Stimulated activated CD4-positive, alpha-beta T cell treated with anti-CD3 and anti-CD28 coated beads, Interleukin-4, amount 100 ng/mL, for 1 hour (primary cell): ENCODE results near the gene SPTSSA.
"Not testable (repeated sequence)": the region's sequence is repeated elsewhere in the genome, so short reads cannot be mapped to it uniquely, and the experiment has no call there.

ENCODE experiments used
- DNase-seq: peaks from one replicate; pipeline ENCODE4 v3.0.0-alpha.2; 2020

The SPTSSA gene, protein sequence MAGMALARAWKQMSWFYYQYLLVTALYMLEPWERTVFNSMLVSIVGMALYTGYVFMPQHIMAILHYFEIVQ

DNA sequence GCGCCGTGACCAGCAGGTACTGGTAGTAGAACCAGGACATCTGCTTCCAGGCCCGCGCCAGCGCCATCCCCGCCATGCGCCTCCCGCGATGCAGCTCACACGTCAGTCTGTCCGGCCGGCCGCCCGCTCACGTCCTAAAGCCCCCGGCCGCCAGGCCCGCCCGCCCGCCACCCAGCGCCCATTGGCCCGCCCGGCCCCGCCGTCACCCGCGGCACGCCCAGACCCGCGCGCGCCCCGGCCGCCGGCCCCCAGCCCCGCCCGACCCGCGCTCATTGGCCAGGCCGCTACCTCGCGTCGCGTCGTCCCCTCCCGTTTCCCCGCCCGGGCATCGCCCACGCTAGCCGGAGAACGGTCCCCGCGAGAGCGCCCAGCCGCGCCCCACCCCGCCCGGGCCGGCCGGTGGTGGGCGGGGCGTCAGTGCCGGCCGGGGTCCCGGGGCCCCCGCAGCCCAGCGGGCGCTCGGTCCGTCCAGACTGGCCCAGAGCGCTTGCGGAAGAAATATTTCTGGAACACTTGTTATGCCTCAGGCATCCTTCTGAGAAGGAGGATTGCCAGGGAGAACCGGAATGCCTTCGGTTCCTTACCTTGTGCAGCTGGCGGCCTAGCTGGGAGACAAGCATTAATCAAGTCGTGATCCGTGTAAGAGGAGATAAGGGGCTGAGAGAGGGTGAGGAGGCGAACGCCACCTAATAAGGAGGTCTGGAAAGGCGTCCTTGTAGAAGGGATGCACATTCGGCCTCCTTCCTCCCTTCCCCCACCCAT is at the start of gene SPTSSA:
SPTSSA (minus strand) TSS at position 109 of the 762 bp plus-strand sequence; CDS start at position 76, 33 bp downstream.
- DNase-seq, result peak; percentile 90

DNA sequence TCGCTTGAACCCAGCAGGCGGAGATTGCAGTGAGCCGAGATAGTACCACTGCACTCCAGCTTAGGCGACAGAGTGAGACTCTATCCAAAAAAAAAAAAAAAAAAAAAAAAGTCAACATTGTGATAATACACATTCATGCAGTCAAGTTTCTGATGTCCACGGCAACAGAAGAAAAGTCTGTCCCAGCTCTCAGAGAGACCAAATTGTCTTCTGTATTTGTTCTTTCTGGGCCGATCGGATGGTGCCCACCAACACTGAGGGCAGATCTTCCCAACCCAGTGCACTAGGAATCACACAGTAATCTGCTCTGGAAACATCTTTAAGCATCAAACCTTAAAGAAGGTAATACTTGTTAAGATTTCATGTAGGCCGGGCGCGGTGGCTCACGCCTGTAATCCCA is 45.8 kb upstream of the SPTSSA start:
- DNase-seq, result no peak

DNA sequence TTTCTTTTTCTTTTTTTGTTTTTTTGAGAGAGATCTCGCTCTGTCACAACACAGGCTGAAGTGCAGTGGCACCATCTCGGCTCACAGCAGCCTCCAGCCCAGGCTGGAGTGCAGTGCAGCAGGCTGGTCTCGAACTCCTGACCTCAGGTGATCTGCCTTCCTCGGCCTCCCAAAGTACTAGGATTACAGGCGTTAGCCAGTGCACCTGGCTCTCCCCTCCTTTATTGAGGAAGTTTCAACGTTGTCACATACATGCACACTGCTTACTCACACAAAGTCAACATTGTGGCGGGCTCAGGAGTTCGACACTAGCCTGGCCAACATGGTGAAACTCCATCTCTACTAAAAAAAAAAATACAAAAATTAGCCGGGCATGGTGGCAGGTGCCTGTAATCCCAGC is 45.4 kb upstream of the SPTSSA start:
- DNase-seq, result no peak

DNA sequence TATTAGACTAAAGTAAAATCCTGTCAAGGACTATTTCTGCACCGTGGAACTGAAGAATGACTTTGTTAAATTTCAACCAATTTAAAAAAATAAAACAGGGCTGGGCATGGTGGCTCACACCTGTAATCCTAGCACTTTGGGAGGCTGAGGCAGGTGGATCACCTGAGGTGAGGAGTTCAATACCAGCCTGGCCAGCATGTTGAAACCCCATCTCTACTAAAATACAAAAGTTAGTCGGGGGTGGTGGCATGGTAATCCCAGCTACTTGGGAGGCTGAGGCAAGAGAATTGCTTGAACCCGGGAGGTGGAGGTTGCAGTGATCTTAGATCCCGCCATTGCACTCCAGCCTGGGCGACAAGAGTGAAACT is 43.1 kb upstream of the SPTSSA start:
- DNase-seq, result not testable (repeated sequence)

DNA sequence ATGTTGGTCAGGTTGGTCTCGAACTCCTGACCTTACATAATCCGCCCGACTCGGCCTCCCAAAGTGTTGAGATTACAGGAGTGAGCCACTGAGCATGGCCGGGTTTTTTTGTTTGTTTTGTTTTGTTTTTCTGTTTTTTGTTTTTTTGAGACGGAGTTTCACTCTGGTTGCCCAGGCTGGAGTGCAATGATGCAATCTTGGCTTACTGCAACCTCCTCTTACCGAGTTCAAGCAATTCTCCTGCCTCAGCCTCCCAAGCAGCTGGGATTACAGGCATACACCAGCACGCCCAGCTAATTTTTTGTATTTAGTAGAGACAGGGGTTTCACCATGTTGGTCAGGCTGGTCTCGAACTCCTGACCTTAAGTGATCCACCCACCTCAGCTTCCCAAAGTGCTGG is 42.0 kb upstream of the SPTSSA start:
- not testable (repeated sequence) for DNase-seq

DNA sequence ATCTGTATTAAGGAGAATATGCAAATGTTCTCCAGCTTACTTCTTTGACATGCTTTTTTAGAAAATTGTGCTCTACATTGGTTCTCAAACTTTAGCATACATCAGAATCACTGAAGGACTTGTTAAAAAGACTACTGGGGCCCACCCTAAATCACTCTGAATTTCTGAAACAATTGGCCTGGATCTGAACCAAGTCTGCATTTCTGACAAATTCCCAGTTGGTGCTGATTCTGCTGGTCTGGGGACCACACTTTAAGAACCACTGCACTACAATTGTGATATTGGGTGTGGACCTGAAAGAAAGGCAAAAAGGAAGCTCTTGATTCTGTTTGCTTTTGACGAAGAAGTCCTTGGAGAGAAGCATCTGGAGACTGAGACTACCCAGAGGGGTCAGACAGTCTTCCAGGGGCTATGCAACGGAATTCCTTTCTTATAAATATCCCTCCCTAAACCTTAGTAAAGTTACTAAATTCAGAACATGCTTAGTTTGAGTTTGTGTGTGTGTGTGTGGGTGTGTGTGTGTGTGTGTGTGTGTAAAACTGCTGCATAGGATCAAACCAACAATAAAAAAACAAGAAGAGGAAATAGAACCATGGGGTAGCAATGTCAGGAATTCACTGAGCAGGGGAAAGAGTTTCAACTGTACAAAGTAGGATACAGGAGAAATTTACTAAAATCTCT is 40.6 kb upstream of the SPTSSA start:
- no peak for DNase-seq

DNA sequence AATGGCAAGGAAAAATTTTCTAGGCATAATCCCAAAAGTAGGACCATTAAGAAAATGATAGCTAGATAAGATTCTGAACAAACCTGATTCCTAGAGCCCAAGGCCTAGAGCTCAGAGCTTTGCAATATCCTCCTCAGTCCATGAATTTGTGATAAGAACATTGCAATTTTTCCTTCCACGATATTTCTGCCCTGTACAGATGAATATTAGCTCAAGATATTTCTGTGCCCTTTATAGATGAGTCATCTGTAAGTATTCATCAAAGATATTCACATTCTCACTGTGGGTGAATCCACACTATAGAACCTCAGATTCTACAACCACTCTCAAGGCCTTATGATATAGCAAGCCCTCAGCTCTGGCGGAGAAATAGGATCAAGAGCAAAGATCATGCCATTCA is 40.0 kb upstream of the SPTSSA start:
- no peak for DNase-seq

DNA sequence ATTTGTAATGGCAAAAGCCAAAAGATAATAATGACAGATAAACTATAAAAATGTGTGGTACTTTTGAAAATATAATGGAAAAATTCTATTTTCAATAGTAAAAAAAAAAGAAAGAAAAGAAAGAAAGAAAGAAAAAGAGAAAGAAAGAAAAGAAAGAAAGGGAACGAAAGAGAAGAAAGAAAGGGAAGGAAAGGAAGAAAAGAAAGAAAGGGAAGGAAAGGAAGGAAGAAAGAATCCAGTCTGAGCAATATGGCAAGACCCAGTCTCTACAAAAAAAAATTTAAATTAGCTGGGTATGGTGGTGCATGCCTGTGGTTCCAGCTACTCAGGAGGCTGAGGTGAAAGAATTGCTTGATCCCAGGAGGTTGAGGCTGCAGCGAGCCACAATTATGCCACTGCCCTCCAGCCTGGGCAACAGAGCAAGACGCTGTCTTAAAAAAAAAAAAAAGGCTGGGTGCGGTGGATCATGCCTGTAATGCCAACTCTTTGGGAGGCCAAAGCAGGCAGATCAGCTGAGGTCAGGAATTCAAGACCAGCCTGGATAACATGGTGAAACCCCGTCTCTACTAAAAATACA is 39.1 kb upstream of the SPTSSA start:
- no peak for DNase-seq

DNA sequence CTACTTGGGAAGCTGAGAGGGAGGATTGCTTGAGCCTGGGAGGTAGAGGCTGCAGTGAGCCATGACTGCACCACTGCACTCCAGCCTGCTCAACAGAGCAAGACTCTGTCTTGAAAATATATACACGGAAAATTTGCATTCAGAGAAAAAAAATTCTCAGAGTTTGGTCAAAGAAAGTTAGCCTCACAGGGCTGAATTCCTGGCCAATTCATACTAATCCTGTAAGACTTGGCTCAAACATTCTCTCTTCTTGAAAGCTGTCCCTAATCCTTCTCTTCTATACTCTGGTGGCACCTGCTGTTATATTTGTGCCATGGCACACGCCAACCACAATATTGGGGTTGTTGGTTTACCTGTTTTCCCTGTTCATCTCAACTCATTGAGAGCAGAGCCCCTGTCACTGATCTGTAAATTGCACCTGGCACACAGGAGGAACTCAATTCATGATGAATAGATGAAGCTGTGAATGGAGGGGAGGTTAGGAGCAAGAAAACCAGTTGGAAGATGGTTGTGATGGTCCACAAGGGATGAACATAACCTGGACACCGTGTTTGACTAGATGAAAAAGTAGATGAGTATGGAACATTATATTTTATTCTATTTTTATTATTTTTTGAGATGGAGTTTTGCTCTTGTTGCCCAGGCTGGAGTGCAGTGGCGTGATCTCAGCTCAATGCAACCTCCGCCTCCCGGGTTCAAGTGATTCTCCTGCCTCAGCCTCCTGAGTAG is 36.8 kb upstream of the SPTSSA start:
- no peak for DNase-seq

DNA sequence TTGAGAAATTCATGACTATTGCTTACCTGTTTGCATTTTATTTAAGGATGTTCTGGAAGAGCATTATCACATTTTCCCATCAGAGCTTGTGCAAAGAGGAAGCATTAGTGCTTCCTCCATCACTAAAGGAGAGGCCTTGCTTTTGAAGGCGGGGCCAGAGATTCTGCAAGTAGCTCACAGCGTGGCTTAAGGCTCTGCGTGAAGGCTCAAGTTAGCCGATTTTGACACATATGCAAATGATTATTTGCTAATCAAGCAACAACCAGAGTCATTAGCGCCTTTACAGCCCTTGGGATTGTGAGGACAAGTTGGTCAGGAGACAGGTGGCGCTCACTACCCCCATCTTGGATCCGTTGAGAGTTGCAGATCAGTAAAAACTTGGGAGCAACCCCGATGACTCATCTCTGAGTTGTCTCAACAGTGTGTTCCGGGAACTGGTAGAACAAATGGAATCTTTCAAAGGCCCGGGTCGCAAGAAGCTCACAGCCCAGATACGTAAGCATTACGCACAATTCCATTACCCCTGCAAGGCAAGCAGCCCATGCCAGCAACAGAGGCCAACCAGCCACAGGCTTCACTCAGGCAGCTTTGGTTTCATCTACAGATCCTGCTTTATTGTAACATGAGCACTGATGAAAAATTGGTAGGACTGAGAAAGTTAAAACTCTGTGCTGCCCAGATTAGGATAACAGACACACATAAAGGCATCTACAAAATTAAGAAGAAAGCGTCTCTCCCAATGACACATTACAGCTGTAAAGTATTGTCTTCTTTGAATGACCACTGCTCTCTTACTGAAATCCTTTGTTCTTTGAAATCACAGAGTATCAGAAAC is 34.9 kb upstream of the SPTSSA start:
- DNase-seq, result no peak

DNA sequence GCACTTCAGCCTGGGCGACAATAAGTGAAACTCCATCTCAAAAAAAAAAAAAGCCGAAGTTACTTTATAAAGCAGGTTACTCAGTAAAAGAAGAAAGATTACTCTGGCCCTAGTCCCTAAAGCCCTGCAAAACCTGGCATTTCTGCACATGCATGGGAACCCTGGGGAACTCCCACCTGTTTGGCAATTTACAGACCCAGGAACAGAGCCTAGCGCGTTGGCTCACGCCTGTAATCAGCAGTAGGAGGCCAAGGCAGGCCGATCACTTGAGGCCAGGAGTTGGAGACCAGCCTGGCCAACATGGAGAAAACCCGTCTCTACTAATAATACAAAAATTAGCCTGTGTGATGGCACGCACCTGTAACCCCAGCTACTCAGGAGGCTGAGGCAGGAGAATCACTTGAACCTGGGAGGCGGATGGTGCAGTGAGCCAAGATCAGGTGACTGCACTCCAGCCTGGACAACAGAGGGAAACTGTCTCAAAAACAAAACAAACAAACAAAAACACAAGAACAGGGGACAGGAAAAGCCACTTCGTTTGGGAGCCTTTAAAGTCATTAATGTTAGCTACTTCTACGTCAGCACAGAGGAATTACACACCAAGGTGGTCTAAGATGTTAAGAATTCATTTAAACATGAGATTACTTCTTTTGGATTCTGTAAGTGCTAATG is 34.1 kb upstream of the SPTSSA start:
- no peak for DNase-seq

DNA sequence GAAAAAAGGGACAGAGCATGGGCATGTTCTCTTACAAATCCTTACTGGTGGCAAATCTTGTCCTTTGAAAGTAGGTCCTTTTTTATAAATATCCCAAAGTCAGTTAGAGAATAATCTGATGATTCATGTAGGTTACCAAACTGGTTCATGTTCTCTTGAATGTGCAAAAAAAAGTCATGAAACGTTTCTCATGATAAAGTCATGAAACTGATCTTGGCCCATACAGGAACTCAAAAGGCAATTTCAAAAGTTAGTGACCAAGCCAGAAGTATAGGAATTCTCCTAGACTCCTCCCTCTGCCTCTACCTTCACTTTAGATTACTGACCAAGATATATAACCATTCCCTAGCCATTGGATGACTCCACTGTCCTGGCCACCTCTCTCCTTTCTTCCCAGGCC is 27.3 kb upstream of the SPTSSA start:
- no peak for DNase-seq

DNA sequence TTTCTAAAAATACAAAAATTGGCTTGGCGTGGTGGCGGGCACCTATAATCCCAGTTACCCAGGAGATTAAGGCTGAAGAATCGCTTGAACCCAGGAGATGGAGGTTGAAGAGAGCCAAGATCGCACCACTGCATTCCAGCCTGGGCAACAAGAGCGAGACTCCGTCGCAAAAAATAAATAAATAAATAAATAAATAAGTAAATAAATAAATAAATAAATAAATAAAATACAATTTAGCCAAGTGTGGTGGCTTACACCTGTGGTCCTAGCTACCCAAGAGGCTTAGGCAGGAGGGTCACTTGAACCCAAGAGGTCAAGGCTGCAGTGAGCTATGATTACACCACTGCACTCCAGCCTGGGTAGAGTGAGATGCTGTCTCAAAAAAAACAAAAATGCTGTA is 26.5 kb upstream of the SPTSSA start:
- DNase-seq, result no peak

DNA sequence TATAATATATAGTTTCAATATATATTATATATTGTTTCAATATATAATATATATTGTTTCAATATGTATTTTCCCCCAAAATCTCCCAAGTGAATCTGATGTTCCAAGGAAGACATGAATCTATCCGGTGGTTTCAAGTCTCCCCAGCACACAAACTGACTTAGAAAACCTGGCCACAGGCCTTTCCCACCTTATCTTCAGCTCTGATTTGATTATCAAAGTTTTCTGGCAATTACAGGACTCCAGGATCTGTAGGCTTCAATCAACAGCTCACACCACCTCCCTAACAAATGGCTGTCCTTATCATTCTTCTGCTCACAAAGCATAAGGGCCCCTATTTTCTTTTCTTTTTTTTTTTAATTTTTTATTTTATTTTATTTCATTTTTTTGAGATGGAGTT is 22.7 kb upstream of the SPTSSA start:
- no peak for DNase-seq

DNA sequence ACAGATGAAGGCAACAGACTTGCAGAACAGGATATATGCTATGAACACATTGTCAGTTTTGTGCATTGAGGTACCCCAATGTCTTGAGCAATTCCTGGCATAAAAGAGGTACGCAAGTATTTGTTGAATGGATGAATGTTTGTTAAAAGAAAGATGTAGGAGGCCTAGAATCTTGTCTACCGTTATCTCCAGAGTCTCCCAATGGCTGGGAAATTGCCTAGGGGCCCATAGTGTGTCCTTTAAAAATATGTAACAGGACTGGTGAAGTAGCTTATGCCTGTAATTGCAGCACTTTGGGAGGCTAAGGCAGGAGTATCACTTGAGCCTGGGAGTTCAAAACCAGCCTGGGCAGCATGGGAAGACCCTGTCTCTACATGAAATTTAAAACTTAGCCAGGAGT is 20.4 kb upstream of the SPTSSA start:
- no peak for DNase-seq

DNA sequence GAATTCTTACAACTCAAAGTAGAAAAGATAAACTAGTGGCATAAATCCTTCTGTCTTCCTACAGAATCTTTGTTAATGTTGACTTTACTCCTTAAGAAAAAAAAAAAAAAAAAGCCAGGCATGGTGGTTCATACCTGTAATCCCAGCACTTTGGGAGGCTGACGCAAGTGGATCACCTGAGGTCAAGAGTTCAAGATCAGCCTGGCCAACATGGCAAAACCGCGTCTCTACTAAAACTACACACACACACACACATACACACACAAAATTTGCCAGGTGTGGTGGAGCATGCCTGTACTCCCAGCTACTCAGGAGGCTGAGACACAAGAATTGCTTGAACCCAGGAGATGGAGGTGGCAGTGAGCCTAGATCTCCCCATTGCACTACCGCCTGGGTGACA is 17.7 kb upstream of the SPTSSA start:
- no peak for DNase-seq

DNA sequence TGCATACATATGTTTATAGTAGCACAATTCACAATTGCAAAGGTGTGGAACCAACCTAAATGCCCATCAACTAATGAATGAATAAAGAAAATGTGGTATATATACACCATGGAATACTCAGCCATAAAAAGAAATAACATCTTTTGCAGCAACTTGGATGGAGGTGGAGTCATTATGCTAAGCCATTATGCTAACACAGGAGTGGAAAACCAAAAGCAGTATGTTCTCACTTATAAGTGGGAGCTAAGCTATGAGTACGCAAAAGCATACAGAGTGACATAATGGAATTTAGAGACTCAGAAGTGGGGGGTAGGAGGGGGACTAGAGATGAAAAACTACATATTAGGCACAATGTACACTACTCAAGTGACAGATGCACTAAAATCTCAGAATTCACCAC is 16.2 kb upstream of the SPTSSA start:
- no peak for DNase-seq

DNA sequence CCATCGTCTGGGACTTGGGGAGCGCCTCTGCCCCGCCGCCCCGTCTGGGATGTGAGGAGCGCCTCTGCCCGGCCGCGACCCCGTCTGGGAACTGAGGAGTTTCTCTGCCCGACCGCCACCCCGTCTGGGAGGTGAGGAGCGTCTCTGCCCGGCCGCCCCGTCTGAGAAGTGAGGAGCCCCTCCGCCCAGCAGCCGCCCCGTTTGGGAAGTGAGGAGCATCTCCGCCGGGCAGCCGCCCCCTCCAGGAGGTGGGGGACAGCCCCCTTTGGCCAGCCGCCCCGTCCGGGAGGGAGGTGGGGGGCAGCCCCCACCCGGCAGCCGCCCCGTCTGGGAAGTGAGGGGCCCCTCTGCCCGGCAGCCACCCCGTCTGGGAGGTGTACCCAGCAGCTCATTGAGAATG is 14.0 kb upstream of the SPTSSA start:
- not testable (repeated sequence) for DNase-seq

DNA sequence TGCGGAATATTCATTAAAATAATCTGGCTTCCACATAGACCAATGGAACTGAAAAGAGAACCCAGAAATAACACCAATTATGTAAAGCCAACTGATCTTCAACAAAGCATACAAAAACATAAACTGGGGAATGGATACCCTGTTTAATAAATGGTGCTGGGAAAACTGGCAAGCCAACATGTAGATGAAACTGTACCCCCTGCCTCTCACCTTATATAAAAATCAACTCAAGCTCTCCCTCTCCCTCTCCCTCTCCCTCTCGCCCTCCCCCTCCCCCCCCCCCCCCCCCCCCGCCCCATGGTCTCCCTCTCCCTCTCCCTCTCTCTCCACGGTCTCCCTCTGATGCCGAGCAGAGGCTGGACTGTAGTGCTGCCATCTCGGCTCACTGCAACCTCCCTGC is 13.1 kb upstream of the SPTSSA start:
- DNase-seq, result no peak

DNA sequence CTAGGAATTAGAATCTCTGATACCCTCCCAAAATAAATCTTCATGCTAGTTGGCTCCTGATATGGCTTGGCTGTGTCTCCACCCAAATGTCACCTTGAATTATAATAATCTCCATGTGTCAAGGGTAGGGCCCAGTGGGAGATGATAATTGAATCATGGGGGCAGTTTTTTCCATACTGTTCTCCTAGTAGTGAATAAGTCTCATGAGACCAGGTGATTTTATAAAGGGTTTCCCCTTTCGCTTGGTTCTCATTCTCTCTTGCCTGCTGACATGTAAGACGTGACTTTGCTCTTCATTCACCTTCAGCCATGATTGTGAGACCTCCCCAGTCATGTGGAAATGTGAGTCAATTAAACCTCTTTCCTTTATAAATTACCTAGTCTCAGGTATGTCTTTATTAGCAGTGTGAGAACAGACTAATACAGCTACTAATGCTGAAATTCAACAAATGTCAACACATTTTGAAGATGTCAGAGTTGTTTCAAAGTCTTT is 12.2 kb upstream of the SPTSSA start:
- no peak for DNase-seq

DNA sequence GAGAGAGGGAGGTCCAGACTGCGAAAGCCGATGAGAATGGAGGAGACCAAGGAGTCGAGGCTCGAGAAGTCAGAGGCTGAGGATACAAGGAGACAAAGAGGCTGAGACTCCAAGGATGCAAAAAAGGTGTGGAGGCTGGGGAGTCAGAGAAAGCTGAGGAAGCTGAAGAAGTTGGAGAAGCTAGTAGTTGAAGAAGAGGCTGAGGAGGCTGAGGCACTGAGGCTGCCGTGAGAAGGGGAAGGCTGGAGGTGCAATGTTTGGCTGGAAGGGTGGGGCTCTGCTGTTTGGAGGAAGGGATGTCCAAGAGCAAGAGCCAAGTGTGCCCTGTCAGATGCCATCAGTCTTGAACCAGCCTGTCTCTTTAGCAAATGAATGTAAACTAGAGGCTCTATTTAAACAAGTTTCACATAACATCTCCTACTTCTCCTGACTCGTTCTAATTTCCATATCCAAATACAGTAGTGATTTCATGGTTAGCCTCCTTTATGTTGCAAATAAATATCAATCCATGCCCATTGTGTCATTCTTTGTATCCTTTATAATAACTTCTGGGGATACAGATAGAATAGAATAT is 10.8 kb upstream of the SPTSSA start:
- DNase-seq, result no peak
